GM23338 (cell line): Measurements from ENCODE around the gene CGNL1. TPM values are rescaled to one million over a fixed set of nuclear protein-coding genes. Genes with fewer than 3 reads are reported as not detected.

Experiments used
- ATAC-seq: fragments of 200-7000 bp; cut with Tn5 transposase; 3 replicates; pipeline ENCODE4 v1.9.1; 2020
- DNase-seq: peaks from one replicate; pipeline ENCODE4 v3.0.0-alpha.2; 2015; ENCODE audit warnings: low spot score
- H2AFZ ChIP-seq: fragments of 200-600 bp; sonication (generic); 2 replicates; pipeline ENCODE4 v1.8.0; 2016; ENCODE audit warnings: antibody characterized with exemption, mild to moderate bottlenecking, moderate library complexity
- H3F3A ChIP-seq: fragments of 200-600 bp; sonication (generic); replicated peaks from 2 replicates; pipeline ENCODE4 v1.8.0; 2017; ENCODE audit warnings: antibody characterized with exemption, mixed run types, low read depth
- H3K27ac ChIP-seq: fragments of 200-600 bp; sonication (generic); 2 replicates; pipeline ENCODE4 v1.6.1; 2016; ENCODE audit warnings: low read depth
- H3K27me3 ChIP-seq: fragments of 200-600 bp; sonication (generic); 2 replicates; pipeline ENCODE4 v1.8.0; 2016; ENCODE audit warnings: mild to moderate bottlenecking, mixed run types, moderate library complexity; ENCODE audit not compliant: insufficient read depth
- H3K36me3 ChIP-seq: fragments of 200-600 bp; sonication (generic); 2 replicates; pipeline ENCODE4 v1.8.0; 2016; ENCODE audit warnings: mild to moderate bottlenecking; ENCODE audit not compliant: insufficient read depth
- H3K4me1 ChIP-seq: fragments of 200-600 bp; sonication (generic); 2 replicates; pipeline ENCODE4 v1.8.0; 2016; ENCODE audit warnings: mild to moderate bottlenecking, moderate library complexity; ENCODE audit not compliant: insufficient read depth
- H3K4me2 ChIP-seq: fragments of 200-600 bp; sonication (generic); 2 replicates; pipeline ENCODE4 v1.7.1; 2017; ENCODE audit warnings: mixed run types
- H3K4me3 ChIP-seq: fragments of 200-600 bp; sonication (generic); 2 replicates; pipeline ENCODE4 v1.6.1; 2016; ENCODE audit warnings: mixed run types
- H3K79me2 ChIP-seq: fragments of 200-600 bp; sonication (generic); replicated peaks from 2 replicates; pipeline ENCODE4 v1.8.0; 2017; ENCODE audit warnings: mild to moderate bottlenecking; ENCODE audit not compliant: insufficient read depth
- H3K9me2 ChIP-seq: fragments of 200-600 bp; sonication (generic); 2 replicates; pipeline ENCODE4 v1.8.0; 2017; ENCODE audit not compliant: insufficient read depth
- H4K20me1 ChIP-seq: fragments of 200-600 bp; sonication (generic); replicated peaks from 2 replicates; pipeline ENCODE4 v1.8.0; 2017; ENCODE audit warnings: mild to moderate bottlenecking; ENCODE audit not compliant: insufficient read depth
- H3K27ac Mint-ChIP-seq: 2 replicates; pipeline ENCODE4 v1.8.0; 2020; ENCODE audit warnings: inconsistent platforms, mild to moderate bottlenecking, moderate library complexity, mixed read lengths
- H3K27me3 Mint-ChIP-seq: 3 replicates; pipeline ENCODE4 v1.8.0; 2022; ENCODE audit warnings: low read depth, mild to moderate bottlenecking, moderate library complexity, mixed read lengths, inconsistent platforms; ENCODE audit not compliant: insufficient read depth, poor library complexity
- H3K36me3 Mint-ChIP-seq: 3 replicates; pipeline ENCODE4 v1.8.0; 2021; ENCODE audit warnings: low read depth, mild to moderate bottlenecking, inconsistent platforms, moderate library complexity, mixed read lengths
- H3K4me1 Mint-ChIP-seq: 3 replicates; pipeline ENCODE4 v1.8.0; 2020; ENCODE audit warnings: mild to moderate bottlenecking, inconsistent platforms, mixed read lengths
- H3K4me3 Mint-ChIP-seq: 3 replicates; pipeline ENCODE4 v1.8.0; 2021; ENCODE audit warnings: moderate library complexity, mild to moderate bottlenecking, inconsistent platforms, mixed read lengths
- H3K9me3 Mint-ChIP-seq: 3 replicates; pipeline ENCODE4 v1.8.0; 2020; ENCODE audit warnings: moderate library complexity, mild to moderate bottlenecking, inconsistent platforms, mixed read lengths
- EZH2phosphoT487 ChIP-seq: fragments of 200-600 bp; sonication (generic); IDR thresholded peaks from one replicate; pipeline ENCODE4 v1.8.1; 2018; ENCODE audit warnings: antibody characterized with exemption; ENCODE audit not compliant: unreplicated experiment
- REST ChIP-seq: IDR thresholded peaks from one replicate; pipeline ENCODE4 v1.6.1; 2018; ENCODE audit warnings: antibody characterized with exemption; ENCODE audit not compliant: unreplicated experiment
- STAT1 ChIP-seq: IDR thresholded peaks from one replicate; pipeline ENCODE4 v1.6.1; 2016; ENCODE audit warnings: antibody characterized with exemption; ENCODE audit not compliant: unreplicated experiment
- ZNF114 ChIP-seq: fragments of 250-450 bp; sonication (Bioruptor Pico); IDR thresholded peaks from 2 replicates; pipeline ENCODE4 v1.5.0; 2020; ENCODE audit warnings: mild to moderate bottlenecking, moderate library complexity
- polyA plus RNA-seq: library from polyadenylated mRNA; unstranded; fragments of >200 nt; fragmentation: Nextera tagmentation; extraction: Ambion mirVana; gene quantifications from 2 replicates; pipeline ENCODE4 v1.2.1, GENCODE V29; 2016
- total RNA-seq: library from RNA; depleted of rRNA; stranded (reverse); fragments of >200 nt; shearing (Covaris generic); gene quantifications from 2 replicates; pipeline ENCODE4 v1.2.3, GENCODE V29; 2014
- TF ChIP-seq, protein P1 (sequence below): fragments of 250-450 bp; sonication (Bioruptor Pico); IDR thresholded peaks from 2 replicates; pipeline ENCODE4 v1.5.0; 2020; ENCODE audit warnings: mild to moderate bottlenecking, moderate library complexity
- TF ChIP-seq, protein P2 (sequence below), 2 experiments: fragments of 200-600 bp in 1 of 2; sonication (generic) in 1 of 2; conservative IDR thresholded peaks; 2 replicates each; pipeline versions ENCODE4 v1.5.1 to v1.6.1; 2016 to 2017; ENCODE audit warnings: antibody characterized with exemption in 2 of 2, low read depth in 2 of 2, mild to moderate bottlenecking in 2 of 2, moderate library complexity in 1 of 2

Gene CGNL1
- total and polyA plus RNA-seq, 2 experiments from 2014 or later, result 20.0 to 57.8 TPM

GRCh38 chr15:57403017-57403416 lies 26.7 kb downstream of the CGNL1 start (continued):
- TF ChIP-seq, protein P1, sequence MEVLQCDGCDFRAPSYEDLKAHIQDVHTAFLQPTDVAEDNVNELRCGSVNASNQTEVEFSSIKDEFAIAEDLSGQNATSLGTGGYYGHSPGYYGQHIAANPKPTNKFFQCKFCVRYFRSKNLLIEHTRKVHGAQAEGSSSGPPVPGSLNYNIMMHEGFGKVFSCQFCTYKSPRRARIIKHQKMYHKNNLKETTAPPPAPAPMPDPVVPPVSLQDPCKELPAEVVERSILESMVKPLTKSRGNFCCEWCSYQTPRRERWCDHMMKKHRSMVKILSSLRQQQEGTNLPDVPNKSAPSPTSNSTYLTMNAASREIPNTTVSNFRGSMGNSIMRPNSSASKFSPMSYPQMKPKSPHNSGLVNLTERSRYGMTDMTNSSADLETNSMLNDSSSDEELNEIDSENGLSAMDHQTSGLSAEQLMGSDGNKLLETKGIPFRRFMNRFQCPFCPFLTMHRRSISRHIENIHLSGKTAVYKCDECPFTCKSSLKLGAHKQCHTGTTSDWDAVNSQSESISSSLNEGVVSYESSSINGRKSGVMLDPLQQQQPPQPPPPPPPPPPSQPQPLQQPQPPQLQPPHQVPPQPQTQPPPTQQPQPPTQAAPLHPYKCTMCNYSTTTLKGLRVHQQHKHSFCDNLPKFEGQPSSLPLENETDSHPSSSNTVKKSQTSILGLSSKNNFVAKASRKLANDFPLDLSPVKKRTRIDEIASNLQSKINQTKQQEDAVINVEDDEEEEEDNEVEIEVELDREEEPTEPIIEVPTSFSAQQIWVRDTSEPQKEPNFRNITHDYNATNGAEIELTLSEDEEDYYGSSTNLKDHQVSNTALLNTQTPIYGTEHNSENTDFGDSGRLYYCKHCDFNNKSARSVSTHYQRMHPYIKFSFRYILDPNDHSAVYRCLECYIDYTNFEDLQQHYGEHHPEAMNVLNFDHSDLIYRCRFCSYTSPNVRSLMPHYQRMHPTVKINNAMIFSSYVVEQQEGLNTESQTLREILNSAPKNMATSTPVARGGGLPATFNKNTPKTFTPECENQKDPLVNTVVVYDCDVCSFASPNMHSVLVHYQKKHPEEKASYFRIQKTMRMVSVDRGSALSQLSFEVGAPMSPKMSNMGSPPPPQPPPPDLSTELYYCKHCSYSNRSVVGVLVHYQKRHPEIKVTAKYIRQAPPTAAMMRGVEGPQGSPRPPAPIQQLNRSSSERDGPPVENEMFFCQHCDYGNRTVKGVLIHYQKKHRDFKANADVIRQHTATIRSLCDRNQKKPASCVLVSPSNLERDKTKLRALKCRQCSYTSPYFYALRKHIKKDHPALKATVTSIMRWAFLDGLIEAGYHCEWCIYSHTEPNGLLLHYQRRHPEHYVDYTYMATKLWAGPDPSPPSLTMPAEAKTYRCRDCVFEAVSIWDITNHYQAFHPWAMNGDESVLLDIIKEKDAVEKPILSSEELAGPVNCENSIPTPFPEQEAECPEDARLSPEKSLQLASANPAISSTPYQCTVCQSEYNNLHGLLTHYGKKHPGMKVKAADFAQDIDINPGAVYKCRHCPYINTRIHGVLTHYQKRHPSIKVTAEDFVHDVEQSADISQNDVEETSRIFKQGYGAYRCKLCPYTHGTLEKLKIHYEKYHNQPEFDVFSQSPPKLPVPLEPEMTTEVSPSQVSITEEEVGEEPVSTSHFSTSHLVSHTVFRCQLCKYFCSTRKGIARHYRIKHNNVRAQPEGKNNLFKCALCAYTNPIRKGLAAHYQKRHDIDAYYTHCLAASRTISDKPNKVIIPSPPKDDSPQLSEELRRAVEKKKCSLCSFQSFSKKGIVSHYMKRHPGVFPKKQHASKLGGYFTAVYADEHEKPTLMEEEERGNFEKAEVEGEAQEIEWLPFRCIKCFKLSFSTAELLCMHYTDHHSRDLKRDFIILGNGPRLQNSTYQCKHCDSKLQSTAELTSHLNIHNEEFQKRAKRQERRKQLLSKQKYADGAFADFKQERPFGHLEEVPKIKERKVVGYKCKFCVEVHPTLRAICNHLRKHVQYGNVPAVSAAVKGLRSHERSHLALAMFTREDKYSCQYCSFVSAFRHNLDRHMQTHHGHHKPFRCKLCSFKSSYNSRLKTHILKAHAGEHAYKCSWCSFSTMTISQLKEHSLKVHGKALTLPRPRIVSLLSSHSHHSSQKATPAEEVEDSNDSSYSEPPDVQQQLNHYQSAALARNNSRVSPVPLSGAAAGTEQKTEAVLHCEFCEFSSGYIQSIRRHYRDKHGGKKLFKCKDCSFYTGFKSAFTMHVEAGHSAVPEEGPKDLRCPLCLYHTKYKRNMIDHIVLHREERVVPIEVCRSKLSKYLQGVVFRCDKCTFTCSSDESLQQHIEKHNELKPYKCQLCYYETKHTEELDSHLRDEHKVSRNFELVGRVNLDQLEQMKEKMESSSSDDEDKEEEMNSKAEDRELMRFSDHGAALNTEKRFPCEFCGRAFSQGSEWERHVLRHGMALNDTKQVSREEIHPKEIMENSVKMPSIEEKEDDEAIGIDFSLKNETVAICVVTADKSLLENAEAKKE (CRISPR knock-in tag), result no peak
- no peak for TF ChIP-seq STAT1
- TF ChIP-seq, protein P2, sequence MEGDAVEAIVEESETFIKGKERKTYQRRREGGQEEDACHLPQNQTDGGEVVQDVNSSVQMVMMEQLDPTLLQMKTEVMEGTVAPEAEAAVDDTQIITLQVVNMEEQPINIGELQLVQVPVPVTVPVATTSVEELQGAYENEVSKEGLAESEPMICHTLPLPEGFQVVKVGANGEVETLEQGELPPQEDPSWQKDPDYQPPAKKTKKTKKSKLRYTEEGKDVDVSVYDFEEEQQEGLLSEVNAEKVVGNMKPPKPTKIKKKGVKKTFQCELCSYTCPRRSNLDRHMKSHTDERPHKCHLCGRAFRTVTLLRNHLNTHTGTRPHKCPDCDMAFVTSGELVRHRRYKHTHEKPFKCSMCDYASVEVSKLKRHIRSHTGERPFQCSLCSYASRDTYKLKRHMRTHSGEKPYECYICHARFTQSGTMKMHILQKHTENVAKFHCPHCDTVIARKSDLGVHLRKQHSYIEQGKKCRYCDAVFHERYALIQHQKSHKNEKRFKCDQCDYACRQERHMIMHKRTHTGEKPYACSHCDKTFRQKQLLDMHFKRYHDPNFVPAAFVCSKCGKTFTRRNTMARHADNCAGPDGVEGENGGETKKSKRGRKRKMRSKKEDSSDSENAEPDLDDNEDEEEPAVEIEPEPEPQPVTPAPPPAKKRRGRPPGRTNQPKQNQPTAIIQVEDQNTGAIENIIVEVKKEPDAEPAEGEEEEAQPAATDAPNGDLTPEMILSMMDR (conservative IDR thresholded peaks at IDR 0.05; ENCODE audit: low read depth in 2 of 2), result no peak

GRCh38 chr15:57403566-57404325 lies 27.4 kb downstream of the CGNL1 start:
- Mint-ChIP-seq H3K36me3 (peaks cover 47% of the 10 kb centered on the region), H3K4me1 (peaks cover 39% of the 10 kb centered on the region), H3K4me3 (no peak overlapping the region; the same call in 2 of the 3 replicates), H3K27me3 (no peaks in the 10 kb centered on the region), H3K27ac (0 out of 2 replicates have a peak overlapping the region, but pooled peaks have one; percentile 42), H3K9me3 (no peaks in the 10 kb centered on the region; the same call in 2 of the 3 replicates)
- no peaks in the 10 kb centered on the region for H3K9me2 ChIP-seq
- H3F3A ChIP-seq, result no peaks in the 10 kb centered on the region
- no peak for ATAC-seq
- H4K20me1 ChIP-seq, result peaks cover 9% of the 10 kb centered on the region; the same call in 1 of the 2 replicates
- H3K4me1 ChIP-seq, result peaks cover 38% of the 10 kb centered on the region
- no peaks in the 10 kb centered on the region; the same call in none of the 2 replicates for H3K36me3 ChIP-seq
- no peak for TF ChIP-seq STAT1
- TF ChIP-seq REST, result no peak
- no peak for TF ChIP-seq ZNF114
- TF ChIP-seq EZH2phosphoT487, result no peak
- no peaks in the 10 kb centered on the region for H3K27me3 ChIP-seq
- peak overlapping the region; percentile 35; the same call in 1 of the 2 replicates for H3K4me2 ChIP-seq
- no peak overlapping the region for H3K4me3 ChIP-seq
- no peak for DNase-seq
- H2AFZ ChIP-seq, result no peak overlapping the region
- peaks cover 84% of the 10 kb centered on the region for H3K79me2 ChIP-seq
- H3K27ac ChIP-seq, result peak overlapping the region; percentile 74; the same call in 1 of the 2 replicates
